MM.1S (cell line): Measurements from ENCODE around the gene EYA2.

ENCODE experiments used
- CTCF ChIP-seq: fragments of 300-600 bp; sonication (generic); IDR thresholded peaks from 2 replicates; pipeline ENCODE4 v1.5.1; 2016; ENCODE audit warnings: antibody characterized with exemption, low read length, mixed read lengths
- EZH2 ChIP-seq: fragments of 300-600 bp; sonication (generic); optimal IDR thresholded peaks from 2 replicates; pipeline ENCODE3; 2017; ENCODE audit warnings: low read depth, mild to moderate bottlenecking, antibody characterized with exemption, low read length, mixed read lengths

GRCh38 chr20:46920114-46920513, 25.5 kb downstream of the EYA2 start:
- no peak for TF ChIP-seq CTCF
- no peak for TF ChIP-seq EZH2
